H1 (cell line): ENCODE results near the gene LIF. TPM values are rescaled to one million over a fixed set of nuclear protein-coding genes. Genes with fewer than 3 reads are reported as not detected.

Source experiments
- CTCF ChIA-PET: fragments of 300-600 bp; sonication (Branson Sonifier 250); formaldehyde crosslinking; loops from one replicate; lab custom pipeline; 2021; ENCODE audit not compliant: partially characterized antibody; lab: Charles Lee
- POLR2A ChIA-PET: fragments of 300-600 bp; sonication (Branson Sonifier 250); formaldehyde crosslinking; loops from one replicate; lab custom pipeline; 2021; ENCODE audit warnings: inconsistent platforms; ENCODE audit not compliant: partially characterized antibody; lab: Charles Lee
- DNase-seq, 2 experiments: peaks; one replicate each; pipeline versions ENCODE4 v3.0.0 to v3.0.0-alpha.2; 2010 to 2022; ENCODE audit warnings: low spot score in 2 of 2, low read depth in 1 of 2, mixed read lengths in 1 of 2
- FAIRE-seq: peaks from 2 replicates; lab custom pipeline; 2011; peaks lifted over from hg19 to GRCh38; lab: Jason Lieb, UNC
- H2AFZ ChIP-seq: 2 replicates; pipeline ENCODE4 v1.8.1; 2012; ENCODE audit warnings: low read length, inconsistent platforms
- H2AK5ac ChIP-seq: 2 replicates; pipeline ENCODE4 v1.6.1; 2013; ENCODE audit warnings: low read depth, low read length
- H2BK120ac ChIP-seq: replicated peaks from 2 replicates; pipeline ENCODE3; 2013; ENCODE audit warnings: low read depth, low read length, inconsistent platforms
- H2BK12ac ChIP-seq: 2 replicates; pipeline ENCODE4 v1.6.1; 2013; ENCODE audit warnings: low read depth, low read length
- H2BK15ac ChIP-seq: 2 replicates; pipeline ENCODE4 v1.6.1; 2013; ENCODE audit warnings: low read length
- H2BK20ac ChIP-seq: 2 replicates; pipeline ENCODE4 v1.6.1; 2013; ENCODE audit warnings: low read length
- H2BK5ac ChIP-seq: 2 replicates; pipeline ENCODE4 v1.6.1; 2013; ENCODE audit warnings: low read depth, low read length
- H3K14ac ChIP-seq: 2 replicates; pipeline ENCODE4 v1.6.1; 2013; ENCODE audit warnings: inconsistent platforms; ENCODE audit not compliant: insufficient read length
- H3K18ac ChIP-seq: 2 replicates; pipeline ENCODE4 v1.6.1; 2013; ENCODE audit warnings: low read length; ENCODE audit errors: extremely low read depth
- H3K23ac ChIP-seq: 2 replicates; pipeline ENCODE4 v1.6.1; 2013; ENCODE audit warnings: inconsistent platforms; ENCODE audit not compliant: insufficient read length
- H3K23me2 ChIP-seq: 2 replicates; pipeline ENCODE4 v1.6.1; 2013; ENCODE audit warnings: low read depth, low read length
- H3K27ac ChIP-seq: 2 replicates; pipeline ENCODE4 v1.6.1; 2011; ENCODE audit warnings: low read depth, low read length, inconsistent platforms
- H3K27me3 ChIP-seq, 4 experiments: replicated peaks in 1 of 4; 1 replicate in 1 of 4; 2 replicates in 3 of 4; pipeline versions ENCODE4 v1.6.1 to v1.8.1; 2011 to 2013; ENCODE audit warnings: low read length in 3 of 4, mild to moderate bottlenecking in 3 of 4, inconsistent platforms in 2 of 4, mixed read lengths in 2 of 4, moderate library complexity in 1 of 4; ENCODE audit not compliant: control insufficient read depth in 3 of 4, insufficient read depth in 3 of 4; ENCODE audit errors: extremely low read depth in 1 of 4
- H3K36me3 ChIP-seq, 4 experiments: 2 replicates each; pipeline versions ENCODE4 v1.6.1 to v1.8.1; 2011 to 2013; ENCODE audit warnings: mild to moderate bottlenecking in 4 of 4, low read length in 3 of 4, moderate library complexity in 2 of 4, control low read depth in 1 of 4, inconsistent platforms in 1 of 4; ENCODE audit not compliant: insufficient read depth in 4 of 4, control insufficient read depth in 2 of 4
- H3K4ac ChIP-seq: replicated peaks from 2 replicates; pipeline ENCODE3; 2013; ENCODE audit warnings: low read length, low read depth, mixed read lengths, inconsistent platforms; ENCODE audit not compliant: insufficient read length
- H3K4me1 ChIP-seq, 4 experiments: replicated peaks in 1 of 4; 1 replicate in 1 of 4; 2 replicates in 3 of 4; pipeline versions ENCODE4 v1.6.1 to v1.8.1; 2011 to 2013; ENCODE audit warnings: low read length in 3 of 4, inconsistent platforms in 2 of 4, mixed read lengths in 1 of 4; ENCODE audit not compliant: insufficient read depth in 4 of 4, control insufficient read depth in 3 of 4
- H3K4me2 ChIP-seq, 2 experiments: 2 replicates each; pipeline versions ENCODE4 v1.6.1 to v1.8.1; 2011 to 2013; ENCODE audit warnings: low read depth in 2 of 2, low read length in 2 of 2, control low read depth in 1 of 2, inconsistent platforms in 1 of 2, mild to moderate bottlenecking in 1 of 2; ENCODE audit not compliant: insufficient read depth in 1 of 2
- H3K4me3 ChIP-seq, 4 experiments: fragments of 200-600, 300-600 bp in 1 of 4; sonication (generic), shearing (Covaris generic), sonication (Bioruptor Twin) in 1 of 4; 2 replicates each; pipeline versions ENCODE4 v1.5.1 to v1.8.1; 2011 to 2016; ENCODE audit warnings: low read length in 4 of 4, low read depth in 3 of 4, control low read depth in 2 of 4, inconsistent platforms in 2 of 4, mild to moderate bottlenecking in 2 of 4, mixed read lengths in 1 of 4, moderate library complexity in 1 of 4; ENCODE audit not compliant: insufficient read depth in 2 of 4; ENCODE audit errors: extremely low read depth in 1 of 4
- H3K56ac ChIP-seq: replicated peaks from 2 replicates; pipeline ENCODE3; 2013; ENCODE audit warnings: low read depth, mild to moderate bottlenecking, mixed read lengths, low read length, inconsistent platforms; ENCODE audit not compliant: insufficient read length
- H3K79me1 ChIP-seq: 2 replicates; pipeline ENCODE4 v1.6.1; 2013; ENCODE audit warnings: low read depth, low read length, control low read depth
- H3K79me2 ChIP-seq, 2 experiments: 2 replicates each; pipeline versions ENCODE4 v1.6.1 to v1.8.1; 2012 to 2013; ENCODE audit warnings: low read length in 2 of 2, mild to moderate bottlenecking in 2 of 2, inconsistent platforms in 1 of 2; ENCODE audit not compliant: insufficient read depth in 2 of 2, control insufficient read depth in 1 of 2
- H3K9ac ChIP-seq, 4 experiments: replicated peaks in 1 of 4; 1 replicate in 1 of 4; 2 replicates in 3 of 4; pipeline versions ENCODE4 v1.6.1 to v1.8.1; 2011 to 2013; ENCODE audit warnings: low read depth in 3 of 4, low read length in 3 of 4, control low read depth in 2 of 4, mild to moderate bottlenecking in 2 of 4, moderate library complexity in 2 of 4, inconsistent platforms in 1 of 4; ENCODE audit errors: extremely low read depth in 1 of 4
- H3K9me3 ChIP-seq, 2 experiments: 2 replicates each; pipeline versions ENCODE4 v1.6.1 to v1.8.1; 2012 to 2013; ENCODE audit warnings: mild to moderate bottlenecking in 2 of 2, moderate library complexity in 2 of 2, control low read depth in 1 of 2, inconsistent platforms in 1 of 2, low read depth in 1 of 2, low read length in 1 of 2, mixed read lengths in 1 of 2; ENCODE audit not compliant: insufficient read depth in 2 of 2
- H4K20me1 ChIP-seq, 2 experiments: replicated peaks in 1 of 2; 2 replicates each; pipeline versions ENCODE3 to v1.8.1; 2011 to 2013; ENCODE audit warnings: inconsistent platforms in 2 of 2, low read length in 2 of 2, mild to moderate bottlenecking in 1 of 2; ENCODE audit not compliant: insufficient read depth in 2 of 2, control insufficient read depth in 1 of 2
- H4K5ac ChIP-seq: 2 replicates; pipeline ENCODE4 v1.6.1; 2013; ENCODE audit warnings: low read length, low read depth, mixed read lengths, inconsistent platforms; ENCODE audit not compliant: insufficient read length
- H4K8ac ChIP-seq: 2 replicates; pipeline ENCODE4 v1.8.0; 2013; ENCODE audit warnings: mild to moderate bottlenecking, moderate library complexity, low read length, inconsistent platforms; ENCODE audit not compliant: insufficient read depth; ENCODE audit errors: extremely low read depth
- H4K91ac ChIP-seq: replicated peaks from 2 replicates; pipeline ENCODE3; 2013; ENCODE audit warnings: low read length, mixed read lengths, inconsistent platforms; ENCODE audit not compliant: insufficient read length
- CEBPB ChIP-seq: IDR thresholded peaks from 2 replicates; pipeline ENCODE4 v1.6.1; 2012; ENCODE audit warnings: low read depth, low read length
- CHD2 ChIP-seq: IDR thresholded peaks from 2 replicates; pipeline ENCODE4 v1.6.1; 2012; ENCODE audit warnings: low read length, improper control_type of control experiment
- JUN ChIP-seq: IDR thresholded peaks from 2 replicates; pipeline ENCODE4 v1.6.1; 2011; ENCODE audit warnings: low read depth, mild to moderate bottlenecking, improper control_type of control experiment, low read length
- POU5F1 ChIP-seq: IDR thresholded peaks from 2 replicates; pipeline ENCODE4 v1.6.1; 2011; ENCODE audit warnings: low read depth, mild to moderate bottlenecking, low read length, moderate library complexity
- WGBS, 2 experiments: shearing (Covaris generic) in 1 of 2; methylation state at CpG; one replicate each; pipeline versions ENCODE4 v1.1.6 to v1.1.7; 2013 to 2015; ENCODE audit warnings: low lambda C conversion rate in 2 of 2, mixed read lengths in 2 of 2, inconsistent platforms in 1 of 2, low coverage in 1 of 2, missing lambda C conversion rate in 1 of 2; ENCODE audit not compliant: insufficient replicate concordance in 2 of 2, insufficient coverage in 1 of 2, insufficient read length in 1 of 2; ENCODE audit errors: extremely low coverage in 1 of 2, missing lambda C conversion rate in 1 of 2; 5-methylcytosine and 5-hydroxymethylcytosine counted together
- polyA plus RNA-seq, 7 experiments: library from polyadenylated mRNA; depleted of rRNA in 3 of 7; stranded (reverse) in 5 of 7; unstranded in 2 of 7; fragments of >200 nt in 5 of 7; fragments of 200-250 nt in 2 of 7; gene quantifications; 1 replicate in 5 of 7; 2 replicates in 1 of 7; 4 replicates in 1 of 7; pipeline versions ENCODE4 v1.2.1 to v1.2.3, GENCODE V29; 2011 to 2013; ENCODE audit warnings: missing spikeins in 2 of 7, mixed read lengths in 2 of 7
- total RNA-seq: library from RNA; stranded (reverse); fragmentation: NEBNext Ultra II Directional; extraction: Animal tissue kit (Norgen Biotek cat#: 25700); gene quantifications from 2 replicates; pipeline ENCODE4 v1.2.1, GENCODE V29; 2021

LIF gene
- total and polyA plus RNA-seq, 2 of the 8 experiments (the other 6 are each of a cell fraction or from before 2014, with no cell fraction given), result 3.3 to 3.5 TPM

DNA sequence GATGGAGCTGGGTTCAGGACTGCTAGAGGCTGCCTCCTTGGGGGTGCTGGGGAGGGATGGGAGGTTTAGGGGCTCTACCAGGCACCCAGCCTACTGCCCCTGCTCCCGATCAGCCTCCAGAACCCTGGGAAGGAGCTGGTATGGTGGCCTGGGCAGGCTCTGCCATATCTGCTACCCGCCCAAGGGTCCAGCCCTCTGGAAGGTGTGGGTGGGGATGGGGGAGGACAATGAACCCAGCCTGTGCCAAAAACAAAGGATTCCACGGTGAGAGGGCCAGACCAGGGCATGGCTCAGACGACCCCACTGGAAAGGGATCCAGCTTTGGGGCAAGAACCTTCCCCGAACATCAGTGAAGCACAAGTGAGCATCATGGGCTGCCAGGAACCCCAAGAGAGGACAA lies 39.8 kb upstream of the LIF start:
- CTCF ChIA-PET, result interaction anchor here (0.6 to 9.1 kb wide), 15 partner anchors 8 to 178 kb away, joined by 3 to 203 read pairs (median 4); partner anchors contain the start of gene TBC1D10A
- POLR2A ChIA-PET, result no interaction called here
- TF ChIP-seq CHD2 (no peak), CEBPB (no peak), POU5F1 (no peak), JUN (no peak)

More for the DNA sequence above, 39.8 kb upstream of the LIF start:
- Histone ChIP-seq H3K14ac (no peak overlapping the region), H3K4me3 (no peak overlapping the region), H2BK5ac (no peak overlapping the region), H3K36me3 (no peaks in the 10 kb centered on the region), H2BK12ac (no peak overlapping the region; the same call in 1 of the 2 replicates), H2AFZ (no peak overlapping the region), H3K27ac (no peak overlapping the region), H3K79me2 (no peaks in the 10 kb centered on the region), H3K4ac (no peak overlapping the region), H3K9me3 (no peaks in the 10 kb centered on the region), H3K9ac (no peak overlapping the region), H2BK20ac (no peak overlapping the region), H4K5ac (no peak overlapping the region), H3K23ac (no peak overlapping the region), H3K18ac (no peak overlapping the region), H3K4me1 (peaks cover 0 to 19% (median 14%) of the 10 kb centered on the region in 4 experiments; a peak in 6 of 7 replicates), H3K4me2 (no peak overlapping the region), H3K23me2 (peaks cover 12% of the 10 kb centered on the region; the same call in 1 of the 2 replicates), H4K8ac (no peak overlapping the region; the same call in 1 of the 2 replicates), H2BK120ac (no peak overlapping the region), H2BK15ac (no peak overlapping the region), H2AK5ac (no peak overlapping the region), H4K20me1 (peaks cover 0 to 4% of the 10 kb centered on the region in 2 experiments), H3K56ac (no peak overlapping the region), H3K79me1 (no peaks in the 10 kb centered on the region), H4K91ac (peak overlapping the region; percentile 20), H3K27me3 (no peaks in the 10 kb centered on the region)
- 79% methylated on average over 5 of the region's 5 CpGs; no CpG with 5 or more reads in 1 of the 2 experiments for WGBS, 2 experiments
- no peak for FAIRE-seq
- no peak for DNase-seq
